Endothelial cell of umbilical vein (primary cell): Measurements from ENCODE around the gene HSFX2.

ENCODE experiments used
- CTCF ChIP-seq, 2 donors: IDR thresholded peaks; 1 replicate in 1 of 2; 2 replicates in 1 of 2; pipeline ENCODE4 v1.5.1; 2011; ENCODE audit warnings: low read length in 2 of 2, mild to moderate bottlenecking in 2 of 2, moderate library complexity in 2 of 2, control low read depth in 1 of 2, inconsistent platforms in 1 of 2, low read depth in 1 of 2; ENCODE audit not compliant: insufficient read depth in 1 of 2; ENCODE audit errors: extremely low read depth in 1 of 2
- EZH2 ChIP-seq: IDR thresholded peaks from 2 replicates; pipeline ENCODE4 v1.6.1; 2012; ENCODE audit warnings: borderline replicate concordance, low read depth, mild to moderate bottlenecking, moderate library complexity, low read length, inconsistent platforms; ENCODE audit not compliant: severe bottlenecking
- POLR2A ChIP-seq: IDR thresholded peaks from 2 replicates; pipeline ENCODE4 v1.6.1; 2012; ENCODE audit warnings: low read depth, mild to moderate bottlenecking, control low read depth, low read length
- POLR2AphosphoS5 ChIP-seq: IDR thresholded peaks from 2 replicates; pipeline ENCODE4 v1.6.1; 2012; ENCODE audit warnings: low read depth, mild to moderate bottlenecking, control low read depth, low read length, moderate library complexity; ENCODE audit not compliant: insufficient read depth

GRCh38 chrX:149639568-149639967 lies 44.5 kb upstream of the HSFX2 start:
- no peak for TF ChIP-seq CTCF (IDR thresholded peaks at IDR 0.05; ENCODE audit: extremely low read depth in 1 of 2, insufficient read depth in 1 of 2, low read depth in 1 of 2, low read length in 2 of 2)
- TF ChIP-seq POLR2AphosphoS5: no peak
- TF ChIP-seq POLR2A: no peak
- TF ChIP-seq EZH2: no peak
